IMR-90 (cell line): ENCODE data around the gene CHST5. TPM values are rescaled to one million over a fixed set of nuclear protein-coding genes. Genes with fewer than 3 reads are reported as not detected.

Experiments used
- polyA plus RNA-seq, 3 experiments: library from polyadenylated mRNA; depleted of rRNA; stranded (reverse); fragments of >200 nt; gene quantifications; 2 replicates each; pipeline ENCODE4 v1.2.3, GENCODE V29; 2012; ENCODE audit warnings: low replicate concordance in 1 of 3
- total RNA-seq: library from RNA; depleted of rRNA; stranded (reverse); fragments of >200 nt; gene quantifications from 2 replicates; pipeline ENCODE4 v1.2.3, GENCODE V29; 2012; rRNA removed

Gene CHST5
- total and polyA plus RNA-seq, 2 of the 4 experiments (the other 2 are of a cell fraction): not detected

Other genes with a start within 250 kb of the CHST5 start
- 15.6 and 32.5 TPM in 2 replicates for gene CFDP1, start 102.6 kb downstream of the CHST5 start, total RNA-seq
- gene CFDP1, start 102.6 kb downstream of the CHST5 start, polyA plus RNA-seq (2012; rRNA removed): 36.2 and 38.7 TPM in 2 replicates
- 10.9 and 16.7 TPM in 2 replicates for gene TMEM170A, start 71.4 kb downstream of the CHST5 start, total RNA-seq
- 6.1 and 7.3 TPM in 2 replicates for gene TMEM170A, start 71.4 kb downstream of the CHST5 start, polyA plus RNA-seq (2012; rRNA removed)
- gene CHST6, start 40.7 kb downstream of the CHST5 start, total RNA-seq: under 0.01 TPM in 2 replicates
- gene CHST6, start 40.7 kb downstream of the CHST5 start, polyA plus RNA-seq (2012; rRNA removed): 0.12 and 0.19 TPM in 2 replicates
- 7.5 and 10.6 TPM in 2 replicates for gene TMEM231, start 20.1 kb upstream of the CHST5 start, total RNA-seq
- gene TMEM231, start 20.1 kb upstream of the CHST5 start, polyA plus RNA-seq (2012; rRNA removed): 15.4 and 15.5 TPM in 2 replicates
- gene GABARAPL2, start 30.3 kb upstream of the CHST5 start, total RNA-seq: 33.3 and 55.8 TPM in 2 replicates
- 64.5 and 65.9 TPM in 2 replicates for gene GABARAPL2, start 30.3 kb upstream of the CHST5 start, polyA plus RNA-seq (2012; rRNA removed)
- 36.7 and 52.9 TPM in 2 replicates for gene ADAT1, start 87.2 kb upstream of the CHST5 start, total RNA-seq
- gene ADAT1, start 87.2 kb upstream of the CHST5 start, polyA plus RNA-seq (2012; rRNA removed): 22.7 and 23.4 TPM in 2 replicates
- gene KARS1, start 111.6 kb upstream of the CHST5 start, total RNA-seq: 228 and 229 TPM in 2 replicates
- gene KARS1, start 111.6 kb upstream of the CHST5 start, polyA plus RNA-seq (2012; rRNA removed): 111 and 122 TPM in 2 replicates
- gene TERF2IP, start 111.7 kb upstream of the CHST5 start, total RNA-seq: 15.4 and 25.6 TPM in 2 replicates
- 32.5 and 35.2 TPM in 2 replicates for gene TERF2IP, start 111.7 kb upstream of the CHST5 start, polyA plus RNA-seq (2012; rRNA removed)
- gene CPHXL2, start 140.9 kb upstream of the CHST5 start, total RNA-seq: not detected in 2 replicates
- gene CPHXL2, start 140.9 kb upstream of the CHST5 start, polyA plus RNA-seq (2012; rRNA removed): not detected in 2 replicates
- not detected in 2 replicates for gene DUXB, start 165.4 kb upstream of the CHST5 start, total RNA-seq
- gene DUXB, start 165.4 kb upstream of the CHST5 start, polyA plus RNA-seq (2012; rRNA removed): not detected in 2 replicates
- not detected in 2 replicates for gene CPHXL, start 190.4 kb upstream of the CHST5 start, total RNA-seq
- gene CPHXL, start 190.4 kb upstream of the CHST5 start, polyA plus RNA-seq (2012; rRNA removed): not detected in 2 replicates